ENCODE data around the gene HELZ2. TPM values are rescaled to one million over a fixed set of nuclear protein-coding genes. Genes with fewer than 3 reads are reported as not detected.

Gene HELZ2, protein sequence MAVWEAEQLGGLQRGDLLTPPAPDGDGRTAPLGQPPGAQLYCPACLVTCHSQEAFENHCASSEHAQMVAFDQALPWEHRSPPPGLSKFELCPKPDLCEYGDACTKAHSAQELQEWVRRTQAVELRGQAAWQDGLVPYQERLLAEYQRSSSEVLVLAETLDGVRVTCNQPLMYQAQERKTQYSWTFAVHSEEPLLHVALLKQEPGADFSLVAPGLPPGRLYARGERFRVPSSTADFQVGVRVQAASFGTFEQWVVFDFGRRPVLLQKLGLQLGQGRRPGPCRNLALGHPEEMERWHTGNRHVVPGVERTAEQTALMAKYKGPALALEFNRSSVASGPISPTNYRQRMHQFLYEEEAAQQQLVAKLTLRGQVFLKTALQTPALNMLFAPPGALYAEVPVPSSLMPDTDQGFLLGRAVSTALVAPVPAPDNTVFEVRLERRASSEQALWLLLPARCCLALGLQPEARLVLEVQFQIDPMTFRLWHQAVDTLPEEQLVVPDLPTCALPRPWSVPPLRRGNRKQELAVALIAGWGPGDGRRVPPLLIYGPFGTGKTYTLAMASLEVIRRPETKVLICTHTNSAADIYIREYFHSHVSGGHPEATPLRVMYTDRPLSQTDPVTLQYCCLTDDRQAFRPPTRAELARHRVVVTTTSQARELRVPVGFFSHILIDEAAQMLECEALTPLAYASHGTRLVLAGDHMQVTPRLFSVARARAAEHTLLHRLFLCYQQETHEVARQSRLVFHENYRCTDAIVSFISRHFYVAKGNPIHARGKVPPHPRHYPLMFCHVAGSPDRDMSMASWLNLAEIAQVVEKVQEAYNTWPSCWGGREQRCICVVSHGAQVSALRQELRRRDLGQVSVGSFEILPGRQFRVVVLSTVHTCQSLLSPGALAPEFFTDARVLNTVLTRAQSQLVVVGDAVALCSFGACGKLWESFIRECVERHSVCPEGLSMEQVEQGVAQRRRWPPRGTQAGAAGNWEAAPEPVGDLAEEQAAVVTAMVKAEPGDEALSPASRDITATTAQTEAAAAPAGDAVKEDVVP (N-terminal part only)
- 7.7 to 10.0 TPM (median 9.7 TPM) in 5 replicates for total RNA-seq (2022; extraction: Qiagen RNA extraction; ENCODE audit: low read depth)

DNA sequence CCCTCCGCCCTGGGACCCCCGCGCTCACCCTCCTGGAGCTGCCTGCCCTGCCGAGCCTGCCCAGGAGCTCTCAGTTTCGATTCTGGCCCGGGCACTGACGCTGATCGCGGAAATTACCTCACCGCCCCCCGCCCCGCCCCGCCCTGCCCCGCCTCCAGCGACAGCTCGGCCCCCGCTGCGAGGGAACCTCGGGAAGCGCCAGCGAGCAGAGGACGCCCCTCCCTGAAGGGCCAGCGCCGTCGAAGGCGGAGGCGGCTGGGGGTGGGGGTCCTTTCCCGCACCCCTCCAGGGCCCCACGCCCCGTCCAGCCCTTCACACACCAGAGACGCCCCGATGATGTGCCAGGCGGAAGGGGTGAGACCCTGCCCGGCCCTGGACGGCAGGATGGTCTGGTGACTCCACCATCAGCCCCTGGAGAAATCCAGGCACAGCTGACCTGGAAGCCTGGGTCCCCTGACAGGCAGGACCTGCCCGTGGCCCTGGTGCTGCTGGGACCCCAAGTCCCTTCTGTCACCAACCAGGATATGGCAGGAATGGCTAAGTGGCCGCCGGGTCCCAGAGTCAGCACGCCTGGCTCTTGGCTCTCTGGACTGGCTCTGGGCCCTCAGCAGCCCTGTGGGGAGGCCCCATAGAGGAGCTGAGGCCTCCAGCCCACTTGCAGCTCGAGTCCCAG lies at the start of gene HELZ2:
HELZ2 (minus strand) TSS at position 84 of the 673 bp plus-strand sequence. CDS start 1,854 bp downstream, outside the sequence.

DNA sequence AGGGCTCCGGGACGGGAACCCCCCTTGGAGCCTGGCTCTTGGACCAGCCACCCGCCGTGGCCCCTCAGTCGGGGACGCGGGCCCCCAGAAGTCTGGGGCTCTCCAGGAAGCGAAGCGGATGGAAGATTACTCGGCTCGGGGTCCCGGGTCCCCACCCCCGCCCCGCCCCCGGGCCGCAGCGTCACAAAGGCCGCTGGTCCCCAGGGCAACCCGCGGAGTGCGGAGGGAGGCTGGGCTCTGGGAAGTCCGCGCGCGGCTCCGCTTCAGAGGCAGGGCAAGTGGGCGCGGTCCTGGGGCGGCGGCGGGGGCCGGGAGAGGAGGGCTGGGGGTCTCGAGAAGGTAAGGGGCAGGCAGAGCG lies 20.1 kb downstream of the HELZ2 start, which contains the start of gene FNDC11:
FNDC11 (plus strand) TSS at position 227 of the 358 bp plus-strand sequence. CDS start 1,505 bp downstream, outside the sequence.

DNA sequence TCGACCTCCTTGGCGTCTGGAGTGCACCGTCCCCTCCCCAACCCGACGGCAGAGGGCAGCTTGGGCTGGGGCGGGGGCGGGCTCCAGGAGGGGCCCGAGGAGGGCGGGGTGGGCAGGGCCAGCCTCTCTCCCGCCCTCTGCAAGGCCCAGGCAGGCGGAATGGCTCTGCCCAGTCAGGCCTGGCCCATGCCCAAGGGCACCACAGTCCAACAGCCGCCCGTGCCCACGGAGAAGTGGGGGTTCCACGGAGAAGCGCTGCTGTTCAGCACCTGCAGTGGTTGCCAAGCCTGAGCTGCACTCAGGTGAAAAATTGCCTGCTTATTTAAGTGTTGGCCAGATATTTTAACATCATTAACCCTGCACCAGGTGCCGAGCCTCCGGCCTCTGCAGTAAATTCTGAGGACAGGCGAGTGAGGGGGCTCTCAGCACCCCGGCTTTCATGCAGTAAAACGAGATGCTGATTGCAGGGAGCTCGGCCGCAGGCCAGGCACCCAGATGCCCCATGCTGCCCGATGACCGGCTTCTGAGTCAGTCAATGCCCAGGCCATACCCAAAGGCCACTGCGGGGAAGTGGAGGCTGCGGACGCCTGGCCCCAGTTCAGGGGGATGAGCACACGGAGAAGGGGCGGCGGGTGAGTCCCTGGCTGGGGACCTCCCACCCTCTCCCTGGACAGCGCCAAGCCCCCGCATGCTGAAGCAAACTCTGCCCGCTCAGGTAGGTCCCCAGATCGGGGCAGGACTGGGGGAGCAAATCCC lies 26.1 kb downstream of the HELZ2 start, which contains the start of gene SRMS:
SRMS (minus strand) TSS at position 25 of the 756 bp plus-strand sequence. CDS start 286 bp downstream, outside the sequence.

DNA sequence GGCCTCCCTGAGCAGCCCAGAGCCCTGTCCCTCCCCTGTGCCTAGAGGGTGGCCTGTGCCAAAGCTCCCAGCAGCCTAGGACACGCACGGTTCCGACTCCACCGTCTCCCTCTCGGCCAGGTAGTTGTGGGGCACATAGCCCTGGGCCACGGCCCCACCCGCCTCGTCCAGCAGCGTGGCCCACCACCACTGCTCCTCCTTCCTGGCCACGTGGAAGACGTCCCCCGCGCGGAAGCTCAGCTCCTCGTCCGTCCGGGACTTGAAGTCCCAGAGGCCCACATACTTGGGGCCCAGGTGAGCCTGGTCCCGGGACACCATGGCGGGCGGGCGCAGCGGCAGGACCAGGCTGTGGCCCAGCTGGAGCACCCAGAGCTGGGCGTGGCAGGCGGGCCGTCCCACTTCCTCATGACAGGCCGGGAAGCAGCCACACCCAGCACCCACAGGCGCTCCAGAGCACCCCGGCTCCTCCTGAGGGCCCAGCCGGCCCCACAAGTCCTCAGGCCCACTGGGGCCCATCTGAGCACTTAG lies 37.0 kb downstream of the HELZ2 start, which contains the start of gene PTK6:
PTK6 (minus strand) TSS at position 380 of the 528 bp plus-strand sequence; CDS start at position 318, 62 bp downstream.

Other genes with a start within 250 kb of the HELZ2 start
- 0.16 to 0.29 TPM (median 0.20 TPM) in 5 replicates for gene CHRNA4, start 212.9 kb downstream of the HELZ2 start, total RNA-seq (2022; extraction: Qiagen RNA extraction; ENCODE audit: low read depth)
- gene KCNQ2, start 101.6 kb downstream of the HELZ2 start, total RNA-seq (2022; extraction: Qiagen RNA extraction; ENCODE audit: low read depth): 0.50 to 0.68 TPM (median 0.60 TPM) in 5 replicates
- gene EEF1A2, start 75.2 kb downstream of the HELZ2 start, total RNA-seq (2022; extraction: Qiagen RNA extraction; ENCODE audit: low read depth): 136 to 164 TPM (median 141 TPM) in 5 replicates
- gene PPDPF, start 53.5 kb downstream of the HELZ2 start, total RNA-seq (2022; extraction: Qiagen RNA extraction; ENCODE audit: low read depth): 277 to 347 TPM (median 317 TPM) in 5 replicates
- 2.2 to 3.0 TPM (median 2.4 TPM) in 5 replicates for gene PTK6, start 36.9 kb downstream of the HELZ2 start, total RNA-seq (2022; extraction: Qiagen RNA extraction; ENCODE audit: low read depth)
- gene SRMS, start 26.5 kb downstream of the HELZ2 start, total RNA-seq (2022; extraction: Qiagen RNA extraction; ENCODE audit: low read depth): not detected in 5 replicates
- 0.09 to 0.30 TPM (median 0.24 TPM) in 4 of 5 replicates, not detected in the other for gene FNDC11, start 20.1 kb downstream of the HELZ2 start, total RNA-seq (2022; extraction: Qiagen RNA extraction; ENCODE audit: low read depth)
- 8.8 to 11.9 TPM (median 11.0 TPM) in 5 replicates for gene GMEB2, start 52.9 kb upstream of the HELZ2 start, total RNA-seq (2022; extraction: Qiagen RNA extraction; ENCODE audit: low read depth)
- gene STMN3, start 79.2 kb upstream of the HELZ2 start, total RNA-seq (2022; extraction: Qiagen RNA extraction; ENCODE audit: low read depth): 7.4 to 10.9 TPM (median 9.6 TPM) in 5 replicates
- 6.4 to 8.4 TPM (median 6.8 TPM) in 5 replicates for gene RTEL1, start 84.1 kb upstream of the HELZ2 start, total RNA-seq (2022; extraction: Qiagen RNA extraction; ENCODE audit: low read depth)
- 0.47 to 1.2 TPM (median 0.85 TPM) in 5 replicates for gene TNFRSF6B, start 122.4 kb upstream of the HELZ2 start, total RNA-seq (2022; extraction: Qiagen RNA extraction; ENCODE audit: low read depth)
- 26.9 to 38.3 TPM (median 34.2 TPM) in 5 replicates for gene ARFRP1, start 133.7 kb upstream of the HELZ2 start, total RNA-seq (2022; extraction: Qiagen RNA extraction; ENCODE audit: low read depth)
- gene ZGPAT, start 133.8 kb upstream of the HELZ2 start, total RNA-seq (2022; extraction: Qiagen RNA extraction; ENCODE audit: low read depth): 22.0 to 29.9 TPM (median 26.8 TPM) in 5 replicates
- gene LIME1, start 162.4 kb upstream of the HELZ2 start, total RNA-seq (2022; extraction: Qiagen RNA extraction; ENCODE audit: low read depth): 6.2 to 10.5 TPM (median 8.5 TPM) in 5 replicates
- gene SLC2A4RG, start 165.5 kb upstream of the HELZ2 start, total RNA-seq (2022; extraction: Qiagen RNA extraction; ENCODE audit: low read depth): 59.2 to 100 TPM (median 91.0 TPM) in 5 replicates

Measured in A549 treated with CpdA at 1 μM for 4 hours (cell line).